GM12865 (cell line): ENCODE measurements around the gene PDE11A.

Experiments
- DNase-seq: peaks from one replicate; pipeline ENCODE4 v3.0.0; 2010; ENCODE audit warnings: low read depth
- H3K4me3 ChIP-seq: 2 replicates; pipeline ENCODE4 v1.5.1; 2011; ENCODE audit warnings: mild to moderate bottlenecking, low read depth, low read length, control low read depth
- TF ChIP-seq, protein P1 (sequence below): IDR thresholded peaks from 2 replicates; pipeline ENCODE4 v1.5.1; 2011; ENCODE audit warnings: low read length, control low read depth, low read depth, inconsistent platforms; ENCODE audit not compliant: insufficient read depth; ENCODE audit errors: missing control alignments

PDE11A gene

DNA sequence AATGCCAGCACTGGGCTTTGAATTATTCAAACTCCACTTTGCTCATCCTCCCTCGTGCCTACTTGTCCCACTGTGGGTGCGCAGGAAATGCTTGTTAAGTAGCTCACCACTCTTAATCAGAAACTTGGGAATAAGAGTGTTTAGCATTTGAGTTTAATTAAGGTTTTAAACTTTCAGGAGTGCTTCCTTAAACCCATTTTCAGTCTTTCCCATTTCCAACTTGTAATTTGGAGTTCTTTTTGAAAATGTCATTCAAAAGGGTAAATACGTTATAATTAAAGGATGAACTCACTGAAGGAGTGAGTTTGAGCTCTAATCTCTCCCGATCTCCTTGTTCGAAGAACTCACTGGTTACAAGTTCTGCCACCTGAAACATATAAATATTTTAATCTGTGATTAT, 403.4 kb downstream of the PDE11A start:
- DNase-seq: no peak
- H3K4me3 ChIP-seq: no peak overlapping the region
- TF ChIP-seq, protein P1, sequence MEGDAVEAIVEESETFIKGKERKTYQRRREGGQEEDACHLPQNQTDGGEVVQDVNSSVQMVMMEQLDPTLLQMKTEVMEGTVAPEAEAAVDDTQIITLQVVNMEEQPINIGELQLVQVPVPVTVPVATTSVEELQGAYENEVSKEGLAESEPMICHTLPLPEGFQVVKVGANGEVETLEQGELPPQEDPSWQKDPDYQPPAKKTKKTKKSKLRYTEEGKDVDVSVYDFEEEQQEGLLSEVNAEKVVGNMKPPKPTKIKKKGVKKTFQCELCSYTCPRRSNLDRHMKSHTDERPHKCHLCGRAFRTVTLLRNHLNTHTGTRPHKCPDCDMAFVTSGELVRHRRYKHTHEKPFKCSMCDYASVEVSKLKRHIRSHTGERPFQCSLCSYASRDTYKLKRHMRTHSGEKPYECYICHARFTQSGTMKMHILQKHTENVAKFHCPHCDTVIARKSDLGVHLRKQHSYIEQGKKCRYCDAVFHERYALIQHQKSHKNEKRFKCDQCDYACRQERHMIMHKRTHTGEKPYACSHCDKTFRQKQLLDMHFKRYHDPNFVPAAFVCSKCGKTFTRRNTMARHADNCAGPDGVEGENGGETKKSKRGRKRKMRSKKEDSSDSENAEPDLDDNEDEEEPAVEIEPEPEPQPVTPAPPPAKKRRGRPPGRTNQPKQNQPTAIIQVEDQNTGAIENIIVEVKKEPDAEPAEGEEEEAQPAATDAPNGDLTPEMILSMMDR: no peak

DNA sequence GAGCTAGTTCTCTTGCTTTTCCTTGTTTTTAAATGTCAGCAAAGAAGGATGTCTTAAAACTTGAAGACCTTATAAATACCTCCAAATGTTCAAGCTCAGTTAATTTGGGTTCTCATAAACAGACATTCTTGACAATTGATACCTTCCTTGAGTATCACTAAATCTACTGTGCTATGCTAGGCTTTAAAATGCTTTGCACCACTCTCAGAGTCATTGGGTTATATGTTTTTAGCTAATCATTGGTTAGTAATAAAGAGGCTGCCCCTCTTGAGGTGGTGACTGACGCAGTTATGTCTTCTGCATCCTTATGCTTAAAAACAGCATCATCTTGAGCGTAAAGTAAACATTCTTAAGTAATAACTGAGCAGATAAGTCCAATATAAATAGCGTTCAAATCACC, 404.0 kb downstream of the PDE11A start:
- no peak overlapping the region for H3K4me3 ChIP-seq
- TF ChIP-seq, protein P1: no peak
- no peak for DNase-seq

DNA sequence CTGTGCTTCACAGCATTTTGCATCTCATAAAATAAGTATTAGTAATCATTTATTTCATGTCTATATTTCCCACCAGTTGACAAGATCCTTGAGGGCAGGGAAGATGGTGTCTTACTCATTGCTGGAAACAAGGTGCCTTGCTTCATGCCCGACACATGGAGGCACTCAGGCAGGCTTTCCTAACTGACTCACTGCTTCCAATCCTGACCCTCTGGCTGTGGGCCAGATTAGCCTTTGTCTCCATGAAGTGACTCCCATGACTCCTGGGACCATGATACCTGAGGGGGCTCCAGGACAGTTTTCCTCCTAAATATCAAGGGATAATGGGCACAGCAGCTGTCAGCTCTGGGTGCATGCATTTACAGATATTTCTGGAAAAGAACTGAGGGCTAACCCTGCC, 405.0 kb downstream of the PDE11A start:
- TF ChIP-seq, protein P1: no peak
- DNase-seq: no peak
- H3K4me3 ChIP-seq: no peak overlapping the region

DNA sequence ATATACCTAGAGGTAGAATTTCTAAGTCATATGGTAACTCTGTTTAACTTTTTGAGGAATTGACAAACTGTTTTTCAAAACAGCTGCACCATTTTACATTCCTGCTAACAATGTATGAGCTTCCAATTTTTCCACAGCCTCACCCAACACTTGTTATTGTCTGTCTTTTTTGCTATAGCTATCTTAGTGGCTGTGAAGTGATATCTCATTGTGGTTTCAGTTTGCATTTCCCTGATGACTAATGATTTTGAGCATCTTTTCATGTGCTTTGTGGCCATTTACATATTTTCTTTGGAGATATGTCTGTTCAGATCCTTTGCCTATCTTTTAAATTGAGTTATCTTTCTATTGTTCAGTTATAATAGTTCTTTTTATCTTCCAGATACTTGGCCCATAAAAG, 406.2 kb downstream of the PDE11A start:
- H3K4me3 ChIP-seq: no peak overlapping the region
- TF ChIP-seq, protein P1: no peak
- DNase-seq: peak; percentile 13

DNA sequence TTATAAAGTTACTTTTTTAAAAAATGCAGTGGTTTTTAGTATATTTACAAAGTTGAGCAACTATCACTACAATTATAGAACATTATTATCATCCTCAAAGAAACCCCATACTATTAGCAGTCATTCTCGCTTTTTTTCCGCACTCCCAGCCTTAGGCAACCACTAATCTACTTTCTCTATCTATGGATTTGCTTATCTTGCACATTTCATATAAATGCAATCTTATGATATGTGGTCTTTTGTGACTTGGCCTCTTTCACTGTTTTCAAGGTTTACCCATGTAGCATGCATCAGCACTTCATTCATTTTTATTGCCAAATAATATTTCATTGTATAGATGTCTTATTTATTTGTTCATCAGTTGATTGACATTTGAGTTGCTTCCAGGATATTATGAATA, 406.6 kb downstream of the PDE11A start:
- TF ChIP-seq, protein P1: no peak
- DNase-seq: no peak
- H3K4me3 ChIP-seq: no peak overlapping the region

DNA sequence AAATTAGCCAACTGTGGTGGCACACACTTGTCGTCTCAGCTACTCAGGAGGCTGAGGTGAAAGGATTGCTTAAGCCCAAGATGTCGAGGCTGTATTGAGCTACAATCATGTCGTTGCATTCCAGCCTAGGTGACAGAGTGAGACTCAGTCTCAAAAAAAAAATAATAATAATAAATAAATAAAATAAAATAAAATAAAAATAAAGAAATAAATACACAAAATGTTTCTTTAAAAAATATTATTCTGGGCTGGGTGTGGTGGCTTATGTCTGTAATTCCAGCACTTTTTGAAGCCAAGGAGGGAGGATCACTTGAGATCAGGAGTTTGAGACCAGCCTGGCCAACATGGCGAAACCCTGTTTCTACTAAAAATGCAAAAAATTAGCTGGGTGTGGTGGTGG, 407.2 kb downstream of the PDE11A start:
- DNase-seq: no peak
- TF ChIP-seq, protein P1: no peak
- H3K4me3 ChIP-seq: no peak overlapping the region

DNA sequence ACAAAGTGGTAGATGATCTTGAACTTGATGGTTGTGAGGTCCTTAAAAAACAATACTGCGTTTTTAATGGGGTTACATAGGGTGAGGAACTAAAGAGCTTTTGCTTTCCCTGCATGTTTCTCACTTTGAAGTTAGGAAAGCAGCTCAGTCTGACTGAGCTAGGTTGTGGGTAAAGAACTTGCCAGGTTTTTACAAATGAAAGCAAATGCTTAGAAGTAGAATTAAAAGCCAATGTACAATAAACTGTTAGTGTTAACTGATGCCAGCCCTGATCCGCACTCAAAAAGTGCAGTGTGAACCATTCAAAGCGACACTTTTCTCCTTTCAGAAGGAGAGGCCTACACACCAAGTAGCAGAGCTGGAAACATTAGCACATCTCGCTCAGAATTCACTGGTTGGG, 409.7 kb downstream of the PDE11A start:
- no peak overlapping the region for H3K4me3 ChIP-seq
- DNase-seq: no peak
- TF ChIP-seq, protein P1: no peak
